ENCODE measurements around the gene SHKBP1. TPM values are rescaled to one million over a fixed set of nuclear protein-coding genes. Genes with fewer than 3 reads are reported as not detected.
A peak's percentile ranks its signal among the peaks of the same experiment; 100 is the strongest.
"Not testable (repeated sequence)": the region's sequence is repeated elsewhere in the genome, so short reads cannot be mapped to it uniquely, and the experiment has no call there.

SHKBP1 gene
- total RNA-seq, 1 experiment from 2014 or later = 137 TPM

GRCh38 chr19:40622773-40623075 is 46.1 kb downstream of the SHKBP1 start:
- in situ Hi-C loops (cut with HindIII; ENCODE audit: low pct_unique_long_range_greater_than_20kb, low sequenced_read_pairs) = no loop called here

GRCh38 chr19:40623403-40624251 is 47.0 kb downstream of the SHKBP1 start:
- peak; percentile 100 for DNase-seq (ENCODE audit: low read depth)
- in situ Hi-C loops (cut with HindIII; ENCODE audit: low pct_unique_long_range_greater_than_20kb, low sequenced_read_pairs) = no loop called here

More at GRCh38 chr19:40622773-40623075, 46.1 kb downstream of the SHKBP1 start:
- no peak for DNase-seq (ENCODE audit: low read depth)

GRCh38 chr19:40624369-40625153 is 47.9 kb downstream of the SHKBP1 start:
- in situ Hi-C loops (cut with HindIII; ENCODE audit: low pct_unique_long_range_greater_than_20kb, low sequenced_read_pairs); DNase-seq (ENCODE audit: low read depth): not testable (repeated sequence)

- DNase-seq (ENCODE audit: low read depth) = peak; percentile 52
- in situ Hi-C loops (cut with HindIII; ENCODE audit: low pct_unique_long_range_greater_than_20kb, low sequenced_read_pairs) = no loop called here
Observed at GRCh38 chr19:40625406-40626120, 48.9 kb downstream of the SHKBP1 start.

GRCh38 chr19:40626918-40627317 is 50.2 kb downstream of the SHKBP1 start:
- in situ Hi-C loops (cut with HindIII; ENCODE audit: low pct_unique_long_range_greater_than_20kb, low sequenced_read_pairs) = no loop called here
- no peak for DNase-seq (ENCODE audit: low read depth)

GRCh38 chr19:40627486-40628279 is 51.0 kb downstream of the SHKBP1 start:
- no peak for DNase-seq (ENCODE audit: low read depth)
- in situ Hi-C loops (cut with HindIII; ENCODE audit: low pct_unique_long_range_greater_than_20kb, low sequenced_read_pairs) = no loop called here

- in situ Hi-C loops (cut with HindIII; ENCODE audit: low pct_unique_long_range_greater_than_20kb, low sequenced_read_pairs) = no loop called here
- no peak for DNase-seq (ENCODE audit: low read depth)
Observed at GRCh38 chr19:40629346-40629745, 52.7 kb downstream of the SHKBP1 start.

- DNase-seq (ENCODE audit: low read depth) = no peak
- in situ Hi-C loops (cut with HindIII; ENCODE audit: low pct_unique_long_range_greater_than_20kb, low sequenced_read_pairs) = no loop called here
Observed at GRCh38 chr19:40630571-40631160, 54.0 kb downstream of the SHKBP1 start.

GRCh38 chr19:40632311-40633036 is 55.8 kb downstream of the SHKBP1 start:
- in situ Hi-C loops (cut with HindIII; ENCODE audit: low pct_unique_long_range_greater_than_20kb, low sequenced_read_pairs) = no loop called here
- DNase-seq (ENCODE audit: low read depth) = no peak

GRCh38 chr19:40633207-40633606 is 56.5 kb downstream of the SHKBP1 start:
- in situ Hi-C loops (cut with HindIII; ENCODE audit: low pct_unique_long_range_greater_than_20kb, low sequenced_read_pairs) = no loop called here
- no peak for DNase-seq (ENCODE audit: low read depth)

GRCh38 chr19:40638327-40638726 is 61.7 kb downstream of the SHKBP1 start:
- no peak for DNase-seq (ENCODE audit: low read depth)
- in situ Hi-C loops (cut with HindIII; ENCODE audit: low pct_unique_long_range_greater_than_20kb, low sequenced_read_pairs) = no loop called here

GRCh38 chr19:40639638-40639982 is 62.9 kb downstream of the SHKBP1 start:
- DNase-seq (ENCODE audit: low read depth) = no peak
- in situ Hi-C loops (cut with HindIII; ENCODE audit: low pct_unique_long_range_greater_than_20kb, low sequenced_read_pairs) = no loop called here

GRCh38 chr19:40640744-40641143 is 64.1 kb downstream of the SHKBP1 start:
- in situ Hi-C loops (cut with HindIII; ENCODE audit: low pct_unique_long_range_greater_than_20kb, low sequenced_read_pairs) = no loop called here
- no peak for DNase-seq (ENCODE audit: low read depth)

Other genes starting within 250 kb of the SHKBP1 start
- gene C19orf47, start 228.5 kb upstream of the SHKBP1 start, total RNA-seq (2014; rRNA removed; shearing (Covaris generic); ENCODE audit: low replicate concordance) = 14.7 and 32.8 TPM in 2 replicates
- 381 and 440 TPM in 2 replicates for gene PLD3, start 228.2 kb upstream of the SHKBP1 start, total RNA-seq (2014; rRNA removed; shearing (Covaris generic); ENCODE audit: low replicate concordance)
- not detected in 2 replicates for gene HIPK4, start 186.7 kb upstream of the SHKBP1 start, total RNA-seq (2014; rRNA removed; shearing (Covaris generic); ENCODE audit: low replicate concordance)
- 4.4 and 5.3 TPM in 2 replicates for gene PRX, start 163.5 kb upstream of the SHKBP1 start, total RNA-seq (2014; rRNA removed; shearing (Covaris generic); ENCODE audit: low replicate concordance)
- 31.7 and 35.5 TPM in 2 replicates for gene SERTAD1, start 150.9 kb upstream of the SHKBP1 start, total RNA-seq (2014; rRNA removed; shearing (Covaris generic); ENCODE audit: low replicate concordance)
- gene SERTAD3, start 132.5 kb upstream of the SHKBP1 start, total RNA-seq (2014; rRNA removed; shearing (Covaris generic); ENCODE audit: low replicate concordance) = 68.2 and 68.5 TPM in 2 replicates
- gene BLVRB, start 111.1 kb upstream of the SHKBP1 start, total RNA-seq (2014; rRNA removed; shearing (Covaris generic); ENCODE audit: low replicate concordance) = 649 and 783 TPM in 2 replicates
- 4.2 and 6.3 TPM in 2 replicates for gene SPTBN4, start 109.9 kb upstream of the SHKBP1 start, total RNA-seq (2014; rRNA removed; shearing (Covaris generic); ENCODE audit: low replicate concordance)
- gene LTBP4, start 24.5 kb downstream of the SHKBP1 start, total RNA-seq (2014; rRNA removed; shearing (Covaris generic); ENCODE audit: low replicate concordance) = 47.7 and 129 TPM in 2 replicates
- gene NUMBL, start 113.8 kb downstream of the SHKBP1 start, total RNA-seq (2014; rRNA removed; shearing (Covaris generic); ENCODE audit: low replicate concordance) = 22.2 and 39.0 TPM in 2 replicates
- 81.8 and 159 TPM in 2 replicates for gene COQ8B, start 140.0 kb downstream of the SHKBP1 start, total RNA-seq (2014; rRNA removed; shearing (Covaris generic); ENCODE audit: low replicate concordance)
- gene ITPKC, start 140.2 kb downstream of the SHKBP1 start, total RNA-seq (2014; rRNA removed; shearing (Covaris generic); ENCODE audit: low replicate concordance) = 23.1 and 25.3 TPM in 2 replicates
- gene ACTMAP, start 173.6 kb downstream of the SHKBP1 start, total RNA-seq (2014; rRNA removed; shearing (Covaris generic); ENCODE audit: low replicate concordance) = 3.3 and 5.2 TPM in 2 replicates
- gene SNRPA, start 174.3 kb downstream of the SHKBP1 start, total RNA-seq (2014; rRNA removed; shearing (Covaris generic); ENCODE audit: low replicate concordance) = 51.1 and 64.3 TPM in 2 replicates
- gene MIA, start 198.6 kb downstream of the SHKBP1 start, total RNA-seq (2014; rRNA removed; shearing (Covaris generic); ENCODE audit: low replicate concordance) = not detected in 2 replicates
- gene RAB4B, start 201.4 kb downstream of the SHKBP1 start, total RNA-seq (2014; rRNA removed; shearing (Covaris generic); ENCODE audit: low replicate concordance) = 62.7 and 79.7 TPM in 2 replicates
- gene EGLN2, start 222.3 kb downstream of the SHKBP1 start, total RNA-seq (2014; rRNA removed; shearing (Covaris generic); ENCODE audit: low replicate concordance) = 98.8 and 138 TPM in 2 replicates